H1 (cell line): ENCODE measurements around the gene DDA1. TPM values are rescaled to one million over a fixed set of nuclear protein-coding genes. Genes with fewer than 3 reads are reported as not detected.
A peak's percentile ranks its signal among the peaks of the same experiment; 100 is the strongest.

Experiments
- BACH1 ChIP-seq: IDR thresholded peaks from 2 replicates; pipeline ENCODE4 v1.6.1; 2012; ENCODE audit warnings: low read length, improper control_type of control experiment
- CBX5 ChIP-seq: fragments of 300-800, 300-1000 bp; sonication (generic); IDR thresholded peaks from 2 replicates; pipeline ENCODE4 v1.7.1; 2016; ENCODE audit warnings: antibody characterized with exemption, low read length, low read depth
- CHD1 ChIP-seq: IDR thresholded peaks from 2 replicates; pipeline ENCODE4 v1.6.1; 2012; ENCODE audit warnings: low read depth, low read length, improper control_type of control experiment
- CHD7 ChIP-seq: fragments of 300-600 bp; sonication (generic); IDR thresholded peaks from 2 replicates; pipeline ENCODE4 v1.7.1; 2012; ENCODE audit warnings: low read length, moderate library complexity, mild to moderate bottlenecking, inconsistent platforms; ENCODE audit not compliant: insufficient replicate concordance
- EP300 ChIP-seq, 2 experiments: IDR thresholded peaks; 1 replicate in 1 of 2; 2 replicates in 1 of 2; pipeline ENCODE4 v1.6.1; 2011 to 2012; ENCODE audit warnings: low read depth in 2 of 2, low read length in 2 of 2, mild to moderate bottlenecking in 2 of 2, borderline replicate concordance in 1 of 2, inconsistent platforms in 1 of 2, moderate library complexity in 1 of 2
- HDAC6 ChIP-seq: IDR thresholded peaks from one replicate; pipeline ENCODE4 v1.7.1; 2012; ENCODE audit warnings: low read depth, mild to moderate bottlenecking, inconsistent platforms, low read length, moderate library complexity
- POLR2AphosphoS5 ChIP-seq: IDR thresholded peaks from 2 replicates; pipeline ENCODE4 v1.6.1; 2011; ENCODE audit warnings: low read depth, low read length
- RFX5 ChIP-seq: IDR thresholded peaks from 2 replicates; pipeline ENCODE4 v1.6.1; 2011; ENCODE audit warnings: low read depth, low read length, improper control_type of control experiment, borderline replicate concordance
- SAP30 ChIP-seq: fragments of 300-600 bp; sonication (generic); IDR thresholded peaks from 2 replicates; pipeline ENCODE4 v1.7.1; 2012; ENCODE audit warnings: low read length, moderate library complexity, mild to moderate bottlenecking, inconsistent platforms; ENCODE audit not compliant: insufficient read depth, insufficient replicate concordance
- SIX5 ChIP-seq: IDR thresholded peaks from 2 replicates; pipeline ENCODE4 v1.6.1; 2011; ENCODE audit warnings: mild to moderate bottlenecking, low read depth, low read length
- SP2 ChIP-seq: IDR thresholded peaks from 2 replicates; pipeline ENCODE4 v1.6.1; 2012; ENCODE audit warnings: mild to moderate bottlenecking, low read length, inconsistent platforms
- polyA plus RNA-seq, 7 experiments: library from polyadenylated mRNA; depleted of rRNA in 3 of 7; stranded (reverse) in 5 of 7; unstranded in 2 of 7; fragments of >200 nt in 5 of 7; fragments of 200-250 nt in 2 of 7; gene quantifications; 1 replicate in 5 of 7; 2 replicates in 1 of 7; 4 replicates in 1 of 7; pipeline versions ENCODE4 v1.2.1 to v1.2.3, GENCODE V29; 2011 to 2013; ENCODE audit warnings: missing spikeins in 2 of 7, mixed read lengths in 2 of 7
- total RNA-seq: library from RNA; stranded (reverse); fragmentation: NEBNext Ultra II Directional; extraction: Animal tissue kit (Norgen Biotek cat#: 25700); gene quantifications from 2 replicates; pipeline ENCODE4 v1.2.1, GENCODE V29; 2021

Gene DDA1
- total and polyA plus RNA-seq, 2 of the 8 experiments (the other 6 are each of a cell fraction or from before 2014, with no cell fraction given): 29.2 to 34.5 TPM

- 0 out of 2 replicates have a peak, but pooled peaks have one; percentile 4 for TF ChIP-seq BACH1
- TF ChIP-seq HDAC6: no peak
- TF ChIP-seq EP300 (IDR thresholded peaks at IDR 0.05; ENCODE audit: borderline replicate concordance in 1 of 2, low read depth in 2 of 2, low read length in 2 of 2): no peak
- no peak for TF ChIP-seq SAP30
- no peak for TF ChIP-seq SIX5
- TF ChIP-seq CHD1: no peak
- peak; percentile 83 for TF ChIP-seq POLR2AphosphoS5
- no peak for TF ChIP-seq CBX5
- TF ChIP-seq SP2: no peak
- no peak for TF ChIP-seq RFX5
- no peak for TF ChIP-seq CHD7
Observed at GRCh38 chr19:17292301-17293074, 16.9 kb upstream of the DDA1 start (continued).
